LNCaP clone FGC (cell line): ENCODE data around the gene ZKSCAN1.
A peak's percentile ranks its signal among the peaks of the same experiment; 100 is the strongest.
"Not testable (repeated sequence)": the region's sequence is repeated elsewhere in the genome, so short reads cannot be mapped to it uniquely, and the experiment has no call there.

Experiments used
- DNase-seq: peaks from one replicate; pipeline ENCODE4 v3.0.0-alpha.2; 2011; ENCODE audit warnings: low read depth
- H3K4me3 ChIP-seq: 2 replicates; pipeline ENCODE4 v1.5.1; 2011; ENCODE audit warnings: mild to moderate bottlenecking, low read depth, low read length, control low read depth
- TF ChIP-seq, protein P1 (sequence below): IDR thresholded peaks from 2 replicates; pipeline ENCODE4 v1.5.1; 2012; ENCODE audit warnings: mild to moderate bottlenecking; ENCODE audit not compliant: control insufficient read depth, insufficient read depth; ENCODE audit errors: extremely low read depth

Gene ZKSCAN1

GRCh38 chr7:100015232-100016214, at the start of gene ZKSCAN1:
ZKSCAN1 (plus strand) TSS chr7:100015596; CDS start chr7:100023507, 7,911 bp downstream.
- TF ChIP-seq, protein P1, sequence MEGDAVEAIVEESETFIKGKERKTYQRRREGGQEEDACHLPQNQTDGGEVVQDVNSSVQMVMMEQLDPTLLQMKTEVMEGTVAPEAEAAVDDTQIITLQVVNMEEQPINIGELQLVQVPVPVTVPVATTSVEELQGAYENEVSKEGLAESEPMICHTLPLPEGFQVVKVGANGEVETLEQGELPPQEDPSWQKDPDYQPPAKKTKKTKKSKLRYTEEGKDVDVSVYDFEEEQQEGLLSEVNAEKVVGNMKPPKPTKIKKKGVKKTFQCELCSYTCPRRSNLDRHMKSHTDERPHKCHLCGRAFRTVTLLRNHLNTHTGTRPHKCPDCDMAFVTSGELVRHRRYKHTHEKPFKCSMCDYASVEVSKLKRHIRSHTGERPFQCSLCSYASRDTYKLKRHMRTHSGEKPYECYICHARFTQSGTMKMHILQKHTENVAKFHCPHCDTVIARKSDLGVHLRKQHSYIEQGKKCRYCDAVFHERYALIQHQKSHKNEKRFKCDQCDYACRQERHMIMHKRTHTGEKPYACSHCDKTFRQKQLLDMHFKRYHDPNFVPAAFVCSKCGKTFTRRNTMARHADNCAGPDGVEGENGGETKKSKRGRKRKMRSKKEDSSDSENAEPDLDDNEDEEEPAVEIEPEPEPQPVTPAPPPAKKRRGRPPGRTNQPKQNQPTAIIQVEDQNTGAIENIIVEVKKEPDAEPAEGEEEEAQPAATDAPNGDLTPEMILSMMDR, result no peak
- DNase-seq, result peak; percentile 74

DNA sequence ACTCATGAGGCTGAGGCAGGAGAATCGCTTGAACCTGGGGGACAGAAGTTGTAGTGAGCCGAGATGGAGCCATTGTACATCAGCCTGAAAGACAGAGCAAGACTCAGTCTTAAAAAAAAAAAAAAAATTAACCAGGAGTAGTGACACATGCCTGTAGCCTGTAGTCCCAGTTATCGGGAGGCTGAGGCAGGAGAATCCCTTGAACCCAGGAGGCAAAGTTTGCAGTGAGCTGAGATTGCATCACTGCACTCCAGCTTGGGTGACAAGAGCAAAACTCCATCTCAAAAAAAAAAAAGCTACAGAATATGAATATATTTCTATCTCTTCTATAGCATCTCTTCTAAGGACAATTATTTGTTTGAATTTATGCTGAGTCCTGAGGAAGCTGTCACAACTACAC, 46.1 kb upstream of the ZKSCAN1 start:
- DNase-seq, result no peak
- TF ChIP-seq, protein P1, result no peak
- no peak overlapping the region for H3K4me3 ChIP-seq

More at GRCh38 chr7:100015232-100016214, at the start of gene ZKSCAN1:
- H3K4me3 ChIP-seq, result peak within 1 kb of the TSS; percentile 92

DNA sequence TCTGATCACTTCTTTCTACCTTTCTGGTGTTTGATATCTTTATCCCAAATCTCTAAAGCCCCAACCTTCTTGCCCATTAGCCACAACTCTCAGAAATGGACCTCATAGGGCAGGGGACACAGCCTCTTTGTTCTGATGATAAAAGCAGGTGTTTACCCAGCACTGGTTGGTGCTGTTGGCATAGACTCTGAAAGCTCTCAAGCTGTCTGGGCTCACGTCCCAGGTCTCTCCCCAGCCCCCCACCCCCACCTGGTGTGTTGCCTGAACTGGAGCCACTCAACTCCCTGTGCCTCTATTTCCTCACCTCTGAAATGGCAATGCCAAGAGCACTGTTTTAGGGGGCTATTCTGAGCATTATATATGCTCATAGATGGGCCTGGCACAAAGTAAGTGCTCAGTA, 45.6 kb upstream of the ZKSCAN1 start:
- H3K4me3 ChIP-seq, DNase-seq: not testable (repeated sequence)

DNA sequence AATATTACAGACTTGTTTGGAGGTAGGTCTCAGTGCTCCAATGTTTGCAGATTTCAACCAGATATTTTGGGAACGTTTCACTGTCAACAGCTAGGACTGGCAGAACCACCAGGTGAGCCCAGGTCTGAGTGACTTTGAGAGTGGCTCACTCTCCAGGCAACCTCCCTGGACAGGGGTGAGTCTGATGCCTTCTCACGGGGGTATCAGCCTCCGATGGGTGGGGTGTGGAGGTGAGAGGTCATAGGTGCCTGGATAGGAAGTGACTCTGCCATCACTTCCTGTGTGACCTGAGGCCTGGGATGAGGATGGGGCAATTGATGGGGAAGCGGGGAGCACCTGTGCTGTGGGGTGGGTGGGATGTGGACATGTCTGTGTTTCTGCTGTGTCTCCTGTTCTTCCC, 44.2 kb upstream of the ZKSCAN1 start:
- TF ChIP-seq, protein P1, result no peak

GRCh38 chr7:99973817-99974216, 41.6 kb upstream of the ZKSCAN1 start:
- not testable (repeated sequence) for DNase-seq, H3K4me3 ChIP-seq

More for the DNA sequence above, 44.2 kb upstream of the ZKSCAN1 start:
- no peak for DNase-seq
- no peak overlapping the region for H3K4me3 ChIP-seq

DNA sequence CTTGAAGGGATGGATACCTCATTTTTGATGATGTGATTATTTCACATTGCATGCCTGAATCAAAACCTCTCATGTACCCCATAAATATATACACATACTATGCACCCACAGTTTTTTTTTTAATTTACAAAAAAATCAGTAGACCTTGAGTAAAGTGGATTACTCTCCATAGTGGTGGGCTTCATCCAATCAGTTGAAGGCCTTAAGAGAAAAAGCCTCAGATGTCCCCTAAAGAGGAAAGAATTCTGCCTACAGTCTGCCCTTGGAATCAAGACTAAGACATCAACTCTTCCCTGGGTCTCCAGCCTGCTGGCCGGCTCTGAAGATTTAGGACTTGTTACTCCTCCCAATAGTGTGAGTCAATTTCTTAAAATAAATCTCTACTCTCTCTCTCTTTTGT, 40.7 kb upstream of the ZKSCAN1 start:
- no peak overlapping the region for H3K4me3 ChIP-seq
- TF ChIP-seq, protein P1, result no peak
- no peak for DNase-seq

- DNase-seq, result peak; percentile 45
- peak within 1 kb of the TSS; percentile 43 for H3K4me3 ChIP-seq
- TF ChIP-seq, protein P1, result no peak
Observed at GRCh38 chr7:99975782-99976521, 39.4 kb upstream of the ZKSCAN1 start, which contains the start of gene AZGP1. AZGP1 (minus strand) TSS chr7:99976031; CDS start chr7:99976020, 11 bp downstream.
